Fibroblast of skin of left quadriceps (primary cell): ENCODE results near the gene FOXR1.
"Not testable (repeated sequence)": the region's sequence is repeated elsewhere in the genome, so short reads cannot be mapped to it uniquely, and the experiment has no call there.

Source experiments
- DNase-seq, 2 experiments: peaks; one replicate each; pipeline ENCODE4 v3.0.0-alpha.2; 2013; ENCODE audit warnings: low read depth in 2 of 2

The FOXR1 gene

GRCh38 chr11:118947091-118947490 is 24.5 kb upstream of the FOXR1 start:
- no peak for DNase-seq

- no peak for DNase-seq
Observed at GRCh38 chr11:118948000-118948399, 23.6 kb upstream of the FOXR1 start.

- no peak for DNase-seq
Observed at GRCh38 chr11:118953265-118953664, 18.3 kb upstream of the FOXR1 start.

- DNase-seq: not testable (repeated sequence)
Observed at GRCh38 chr11:118953976-118954375, 17.6 kb upstream of the FOXR1 start.

GRCh38 chr11:118956094-118956846 is 15.3 kb upstream of the FOXR1 start, which contains the start of gene UPK2:
Gene UPK2 (plus strand): TSS chr11:118956298. CDS start chr11:118956351, 53 bp downstream.
- DNase-seq: peak; percentile 29 to 42

GRCh38 chr11:118956847-118957469 is 14.6 kb upstream of the FOXR1 start:
- DNase-seq: no peak

- DNase-seq: no peak
Observed at GRCh38 chr11:118957549-118957948, 14.0 kb upstream of the FOXR1 start.

GRCh38 chr11:118957968-118958367 is 13.6 kb upstream of the FOXR1 start:
- no peak for DNase-seq

GRCh38 chr11:118958577-118958976 is 13.0 kb upstream of the FOXR1 start:
- no peak for DNase-seq

GRCh38 chr11:118961189-118961588 is 10.4 kb upstream of the FOXR1 start:
- DNase-seq: no peak

- no peak for DNase-seq
Observed at GRCh38 chr11:118961591-118961990, 10.0 kb upstream of the FOXR1 start.

- not testable (repeated sequence) for DNase-seq
Observed at GRCh38 chr11:118969508-118969907, 2.1 kb upstream of the FOXR1 start.

- DNase-seq: no peak
Observed at GRCh38 chr11:118973985-118974384, 2.4 kb downstream of the FOXR1 start.

GRCh38 chr11:118975771-118976709 is 4.5 kb downstream of the FOXR1 start:
- DNase-seq: no peak

GRCh38 chr11:118979434-118979833 is 7.9 kb downstream of the FOXR1 start:
- DNase-seq: no peak

GRCh38 chr11:118980191-118980881 is 8.8 kb downstream of the FOXR1 start:
- no peak for DNase-seq

- DNase-seq: not testable (repeated sequence)
Observed at GRCh38 chr11:118984337-118984736, 12.8 kb downstream of the FOXR1 start.

- DNase-seq: no peak
Observed at GRCh38 chr11:118984825-118985224, 13.3 kb downstream of the FOXR1 start.

GRCh38 chr11:118988280-118988679 is 16.7 kb downstream of the FOXR1 start:
- no peak for DNase-seq

GRCh38 chr11:118991486-118992038 is 20.0 kb downstream of the FOXR1 start:
- DNase-seq: not testable (repeated sequence)

GRCh38 chr11:118996926-118997626 is 25.5 kb downstream of the FOXR1 start:
- DNase-seq: no peak
